ENCODE data around the gene SCGB2B2. TPM values are rescaled to one million over a fixed set of nuclear protein-coding genes. Genes with fewer than 3 reads are reported as not detected.

Gene SCGB2B2
- 0.17 to 0.19 TPM in 2 of 5 replicates, not detected in the others for total RNA-seq (2022; extraction: Qiagen RNA extraction; ENCODE audit: low read depth)

DNA sequence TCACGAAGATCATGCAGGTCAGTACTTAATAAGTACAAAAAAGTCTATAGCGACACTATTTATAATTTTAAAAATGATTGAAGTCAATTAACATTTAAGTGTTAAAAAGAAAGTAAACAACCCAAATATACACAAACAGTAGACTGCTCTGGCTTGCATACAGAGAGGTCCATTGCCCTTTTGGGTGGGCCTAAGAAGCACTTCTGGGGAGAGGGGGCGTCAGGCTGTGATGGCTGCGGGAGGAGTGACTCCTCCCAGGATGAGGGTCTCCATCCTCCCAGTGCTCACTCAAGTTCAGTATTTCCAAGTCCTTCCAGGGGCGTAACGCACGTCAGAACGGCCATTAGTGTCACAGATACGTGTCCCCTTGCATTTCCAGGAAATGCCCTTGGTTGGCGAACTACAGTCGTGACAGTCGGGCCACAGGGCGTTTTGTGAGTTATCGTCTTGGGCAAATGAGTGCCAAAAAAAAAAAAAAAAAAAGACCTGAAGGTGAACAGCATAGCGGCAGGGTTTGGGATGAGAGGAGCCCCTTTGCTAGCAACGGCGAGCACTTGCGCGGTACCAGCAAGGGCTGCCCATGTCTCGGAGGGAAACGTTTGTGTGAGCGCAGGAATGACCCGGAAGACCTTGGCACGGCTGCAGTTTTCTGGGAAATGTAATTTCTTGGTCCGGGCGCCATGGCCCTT, at the start of gene SCGB2B2:
TSS of gene SCGB2B2 (minus strand) at position 463 of the 689 bp plus-strand sequence. CDS start 82,596 bp downstream, outside the sequence.

GRCh38 chr19:34677386-34678084, 576 bp upstream of the SCGB2B2 start, which contains the start of gene ZNF302:
Gene ZNF302, plus strand, starts transcription at chr19:34677678. Its CDS starts 1,127 bp downstream, at chr19:34678805.

Other genes with a start within 250 kb of the SCGB2B2 start
- 261 to 329 TPM (median 268 TPM) in 5 replicates for gene UBA2, start 248.8 kb downstream of the SCGB2B2 start, total RNA-seq (2022; extraction: Qiagen RNA extraction; ENCODE audit: low read depth)
- 23.8 to 35.3 TPM (median 30.1 TPM) in 5 replicates for gene WTIP, start 195.4 kb downstream of the SCGB2B2 start, total RNA-seq (2022; extraction: Qiagen RNA extraction; ENCODE audit: low read depth)
- gene ZNF302, start 519 bp upstream of the SCGB2B2 start, total RNA-seq (2022; extraction: Qiagen RNA extraction; ENCODE audit: low read depth): 11.9 to 17.7 TPM (median 16.6 TPM) in 5 replicates
- gene ZNF181, start 57.1 kb upstream of the SCGB2B2 start, total RNA-seq (2022; extraction: Qiagen RNA extraction; ENCODE audit: low read depth): 6.9 to 12.8 TPM (median 10.7 TPM) in 5 replicates
- 1.9 to 3.9 TPM (median 2.4 TPM) in 5 replicates for gene ZNF599, start 96.1 kb upstream of the SCGB2B2 start, total RNA-seq (2022; extraction: Qiagen RNA extraction; ENCODE audit: low read depth)
- gene ZNF30, start 249.7 kb upstream of the SCGB2B2 start, total RNA-seq (2022; extraction: Qiagen RNA extraction; ENCODE audit: low read depth): 5.0 to 7.2 TPM (median 5.4 TPM) in 5 replicates